Breast epithelium (tissue), 3 donors: ENCODE measurements around the gene ATRNL1.

Experiments used
- CTCF ChIP-seq, 3 donors: fragments of 450-650 bp; IDR thresholded peaks; one replicate each; pipeline ENCODE4 v1.5.1; 2016 to 2017; ENCODE audit warnings: antibody characterized with exemption in 3 of 3, mild to moderate bottlenecking in 3 of 3, moderate library complexity in 3 of 3
- POLR2A ChIP-seq: fragments of 450-650 bp; IDR thresholded peaks from one replicate; pipeline ENCODE4 v1.6.1; 2016; ENCODE audit warnings: antibody characterized with exemption, mild to moderate bottlenecking, moderate library complexity
- POLR2AphosphoS5 ChIP-seq, 3 donors: sonication (generic); formaldehyde crosslinking; IDR thresholded peaks; one replicate each; pipeline ENCODE4 v1.6.1; 2017; ENCODE audit warnings: antibody characterized with exemption in 3 of 3

- TF ChIP-seq CTCF (IDR thresholded peaks at IDR 0.05), result no peak
- no peak for TF ChIP-seq POLR2A
- TF ChIP-seq POLR2AphosphoS5 (IDR thresholded peaks at IDR 0.05), result no peak
Observed at GRCh38 chr10:115384665-115385064, 291.5 kb downstream of the ATRNL1 start.
